Fibroblast of the aortic adventitia (primary cell): ENCODE measurements around the gene APOL6. TPM values are rescaled to one million over a fixed set of nuclear protein-coding genes. Genes with fewer than 3 reads are reported as not detected.
A peak's percentile ranks its signal among the peaks of the same experiment; 100 is the strongest.

ENCODE experiments used
- DNase-seq: peaks from one replicate; pipeline ENCODE4 v3.0.0-alpha.2; 2010; ENCODE audit warnings: low read depth
- H3K4me3 ChIP-seq: 2 replicates; pipeline ENCODE4 v1.5.1; 2011; ENCODE audit warnings: low read depth, mild to moderate bottlenecking, control low read depth, low read length, moderate library complexity
- CTCF ChIP-seq: IDR thresholded peaks from 2 replicates; pipeline ENCODE4 v1.5.1; 2011; ENCODE audit warnings: mild to moderate bottlenecking, low read length, control low read depth, inconsistent platforms; ENCODE audit not compliant: insufficient read depth
- total RNA-seq: library from RNA; depleted of rRNA; stranded (reverse); fragments of >200 nt; gene quantifications from 2 replicates; pipeline ENCODE4 v1.2.3, GENCODE V29; 2012; ENCODE audit warnings: low replicate concordance

Gene APOL6
- total RNA-seq, 1 donor: 29.4 TPM

- H3K4me3 ChIP-seq: no peak overlapping the region
- DNase-seq: no peak
- no peak for TF ChIP-seq CTCF
Observed at GRCh38 chr22:35703861-35704584, 55.8 kb downstream of the APOL6 start.

GRCh38 chr22:35705141-35705540, 56.9 kb downstream of the APOL6 start:
- TF ChIP-seq CTCF: no peak
- H3K4me3 ChIP-seq: no peak overlapping the region
- DNase-seq: peak; percentile 75

- DNase-seq: no peak
- H3K4me3 ChIP-seq: no peak overlapping the region
- no peak for TF ChIP-seq CTCF
Observed at GRCh38 chr22:35708453-35708852, 60.2 kb downstream of the APOL6 start.

GRCh38 chr22:35708917-35709316, 60.7 kb downstream of the APOL6 start:
- H3K4me3 ChIP-seq: no peak overlapping the region
- TF ChIP-seq CTCF: no peak

GRCh38 chr22:35711336-35711735, 63.1 kb downstream of the APOL6 start:
- H3K4me3 ChIP-seq: no peak overlapping the region
- no peak for TF ChIP-seq CTCF
- DNase-seq: no peak

More at GRCh38 chr22:35708917-35709316, 60.7 kb downstream of the APOL6 start:
- no peak for DNase-seq

- no peak for TF ChIP-seq CTCF
- no peak for DNase-seq
- H3K4me3 ChIP-seq: no peak overlapping the region
Observed at GRCh38 chr22:35712672-35713071, 64.4 kb downstream of the APOL6 start.

- DNase-seq: no peak
- H3K4me3 ChIP-seq: no peak within 1 kb of the TSS
- TF ChIP-seq CTCF: no peak
Observed at GRCh38 chr22:35717572-35717971, 69.3 kb downstream of the APOL6 start, which contains the start of gene APOL5. Gene APOL5 (plus strand): TSS chr22:35717872. CDS start chr22:35717872, 0 bp downstream.
